ENCODE data around the gene CETN3.

The CETN3 gene

DNA sequence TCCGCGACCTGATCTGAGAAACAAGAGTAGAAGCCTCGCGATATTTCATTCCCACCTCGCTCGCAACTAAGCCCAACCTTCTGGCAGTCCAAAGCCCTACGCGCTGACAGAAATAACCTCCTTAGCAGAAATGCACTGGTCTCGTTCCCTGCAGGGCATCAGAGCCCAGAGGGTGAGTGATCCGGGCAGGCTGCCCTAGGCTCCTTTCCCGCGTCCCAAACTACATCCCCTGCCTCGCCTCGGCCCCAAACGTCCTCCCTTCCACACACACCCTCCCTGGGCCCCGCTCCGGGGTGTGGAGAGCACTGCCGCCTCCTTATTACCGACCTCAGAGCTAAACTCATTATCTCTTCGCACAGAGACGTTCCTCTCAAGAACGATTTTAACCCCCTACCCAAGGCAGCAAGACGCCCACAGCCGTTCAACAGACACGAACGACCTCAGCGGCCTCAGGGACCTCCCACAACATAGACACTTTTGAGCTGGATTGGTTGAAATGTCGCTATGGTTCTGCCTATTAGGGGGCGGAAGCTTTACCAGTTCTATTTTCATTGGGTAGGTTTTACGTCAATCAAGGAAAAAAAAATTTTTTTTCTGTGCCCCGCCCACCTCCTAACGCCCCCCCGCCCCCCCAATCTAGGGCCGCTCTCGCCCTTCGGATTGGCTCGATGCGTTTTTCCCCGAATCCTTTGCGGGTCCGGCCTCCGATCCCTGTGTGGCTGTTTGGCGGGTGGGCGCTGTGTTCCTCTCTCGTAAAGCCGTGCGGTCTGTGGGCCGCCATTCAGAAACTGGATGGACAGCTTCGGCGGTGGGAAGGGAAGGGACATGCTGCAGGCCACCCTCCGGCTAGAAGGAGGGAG is at the start of gene CETN3:
Gene CETN3 (minus strand): TSS at position 439 of the 860 bp plus-strand sequence. CDS start 95 bp downstream, at position 344.
- DNase-seq: peak; percentile 92

DNA sequence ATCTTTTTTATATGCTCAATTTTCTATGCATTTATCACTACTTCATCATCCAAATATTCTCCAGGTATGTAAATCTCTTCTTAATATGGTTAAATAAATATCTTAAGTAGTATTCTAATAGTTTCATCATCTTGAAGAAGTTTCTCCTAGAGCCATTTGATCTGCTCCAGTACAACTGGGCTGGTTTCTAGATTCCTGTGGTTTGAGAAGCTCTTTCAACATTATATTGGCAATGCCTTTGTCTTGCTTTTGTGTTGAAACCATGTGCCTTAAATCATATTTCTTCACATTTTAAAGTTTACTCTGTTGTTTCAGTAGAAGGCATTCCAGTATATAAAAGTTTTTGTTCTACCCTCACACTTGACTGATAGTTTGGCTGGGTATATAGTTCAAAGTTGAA is 37.4 kb upstream of the CETN3 start:
- no peak for DNase-seq

DNA sequence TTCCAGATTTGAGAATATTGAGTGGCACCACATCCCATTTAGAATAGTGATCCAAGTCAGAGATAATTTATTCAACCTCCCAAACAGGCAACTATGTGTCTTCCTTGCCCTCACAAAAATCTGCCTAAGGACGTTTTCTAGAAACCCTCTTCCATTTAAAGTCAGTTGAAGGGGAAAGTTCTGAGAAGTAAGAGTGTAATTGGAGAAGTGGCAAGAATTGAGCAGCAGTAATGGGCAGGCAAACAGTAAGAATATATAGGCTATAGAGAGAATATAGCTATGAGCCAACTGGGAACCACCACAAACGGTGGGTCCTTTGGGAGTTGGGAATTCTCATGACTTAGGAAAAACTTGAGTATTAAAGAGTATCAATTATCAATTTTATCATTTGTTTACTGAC is 31.1 kb upstream of the CETN3 start:
- no peak for DNase-seq

- DNase-seq: no peak
Measured at GRCh38 chr5:90438100-90438499, 28.5 kb upstream of the CETN3 start.

DNA sequence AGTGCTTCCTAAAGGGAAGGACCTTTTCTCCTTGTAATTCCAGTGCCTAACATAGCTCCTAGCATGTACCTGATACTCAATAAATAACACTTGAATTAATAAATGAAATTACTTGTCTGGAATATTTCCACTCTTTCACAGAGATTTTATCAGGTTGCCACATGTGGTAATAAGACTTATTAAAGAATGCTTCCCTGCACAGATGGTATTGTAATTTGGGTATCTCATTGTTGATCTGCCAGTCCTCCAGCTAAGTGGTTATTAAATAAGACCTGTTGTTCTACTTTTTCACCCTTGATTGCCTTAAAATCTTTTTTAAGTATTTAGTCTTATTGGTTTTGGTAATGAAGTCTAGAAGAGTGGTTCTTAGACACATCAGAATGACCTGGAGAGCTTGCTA is 28.1 kb upstream of the CETN3 start:
- DNase-seq: no peak

DNA sequence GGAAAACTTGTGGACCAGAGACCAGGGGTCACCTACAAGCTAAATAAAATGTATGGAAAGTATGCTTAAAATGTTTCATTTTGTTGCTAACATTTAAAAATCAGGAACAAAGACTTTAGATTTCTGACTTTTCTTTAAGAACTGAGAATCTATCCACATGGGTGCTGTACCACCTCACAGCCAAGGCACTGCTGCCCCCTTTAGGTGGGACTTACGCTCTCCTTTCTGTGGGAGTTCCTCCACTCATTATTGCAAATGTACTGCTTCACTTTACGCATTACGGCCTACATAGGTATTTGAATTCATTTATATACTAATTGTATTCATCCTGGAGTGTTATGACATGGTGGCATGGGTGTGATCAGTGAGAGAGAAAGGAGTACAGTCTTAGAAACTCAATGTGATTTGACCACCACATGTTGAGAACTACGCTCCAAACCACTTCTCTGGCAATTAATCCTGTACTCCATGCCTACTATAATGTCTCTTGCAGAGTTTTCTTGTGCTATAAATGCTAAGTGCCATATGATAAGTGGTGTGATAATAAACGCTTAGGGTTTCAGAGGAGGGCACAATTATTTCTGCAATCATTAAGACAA is 24.7 kb upstream of the CETN3 start:
- DNase-seq: peak; percentile 14

DNA sequence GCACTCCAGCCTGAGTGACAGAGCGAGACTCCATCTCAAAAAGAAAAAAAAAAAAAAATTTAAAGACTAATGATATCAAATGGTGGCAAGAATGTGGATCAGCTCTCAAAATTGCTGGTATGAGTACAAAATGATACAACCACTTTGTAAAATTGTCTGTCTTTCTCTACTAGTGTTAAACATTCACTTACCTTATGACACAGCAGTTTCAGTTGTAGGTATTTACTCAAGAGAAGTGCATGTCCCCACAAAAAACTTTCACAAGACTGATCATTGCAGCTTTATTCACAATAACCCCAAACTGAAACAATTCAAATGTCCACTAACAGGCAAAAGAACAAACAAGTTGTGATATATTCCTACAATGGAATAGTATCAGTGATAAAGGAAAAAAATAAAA is 14.7 kb upstream of the CETN3 start:
- DNase-seq: no peak

DNA sequence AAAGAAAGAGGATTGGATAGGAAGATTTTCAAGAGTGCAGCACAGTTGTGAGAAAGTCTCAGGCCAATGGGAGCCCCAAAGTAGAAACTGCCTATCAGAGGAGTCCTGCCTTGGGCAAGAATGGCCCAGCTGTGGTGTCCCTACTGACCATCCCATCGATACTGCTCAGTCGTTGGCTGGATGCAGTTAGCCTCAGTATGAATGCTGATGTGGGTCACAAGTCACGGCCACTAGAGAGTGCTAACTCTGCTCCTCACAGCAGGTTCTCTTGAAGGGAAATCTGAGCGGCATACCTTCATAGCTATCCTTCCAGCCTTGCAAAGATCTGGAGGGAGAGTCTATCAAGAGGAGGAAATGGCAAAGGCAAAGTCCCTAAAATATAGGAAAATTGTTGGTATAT is 11.6 kb upstream of the CETN3 start:
- DNase-seq: no peak

DNA sequence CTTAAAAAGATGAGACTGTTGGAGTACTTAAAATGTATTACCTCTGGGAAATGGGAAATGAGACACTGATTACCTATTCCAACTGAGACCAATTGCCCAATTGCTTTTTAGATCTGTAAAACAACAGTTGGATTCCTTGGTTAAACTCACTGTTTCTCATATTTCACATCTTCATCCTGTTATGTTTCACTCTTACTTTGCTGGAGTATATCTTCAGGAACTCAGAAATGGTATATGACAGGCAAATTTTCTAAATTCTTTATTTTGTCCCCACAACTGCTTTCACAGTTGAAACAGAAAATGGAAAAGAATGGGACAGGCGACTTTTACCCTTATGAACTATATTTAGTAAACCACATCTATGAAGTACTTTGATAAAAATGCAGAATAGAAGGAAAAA is 8.7 kb upstream of the CETN3 start:
- DNase-seq: no peak

- no peak for DNase-seq
Measured at GRCh38 chr5:90410178-90410762, 714 bp upstream of the CETN3 start.

DNA sequence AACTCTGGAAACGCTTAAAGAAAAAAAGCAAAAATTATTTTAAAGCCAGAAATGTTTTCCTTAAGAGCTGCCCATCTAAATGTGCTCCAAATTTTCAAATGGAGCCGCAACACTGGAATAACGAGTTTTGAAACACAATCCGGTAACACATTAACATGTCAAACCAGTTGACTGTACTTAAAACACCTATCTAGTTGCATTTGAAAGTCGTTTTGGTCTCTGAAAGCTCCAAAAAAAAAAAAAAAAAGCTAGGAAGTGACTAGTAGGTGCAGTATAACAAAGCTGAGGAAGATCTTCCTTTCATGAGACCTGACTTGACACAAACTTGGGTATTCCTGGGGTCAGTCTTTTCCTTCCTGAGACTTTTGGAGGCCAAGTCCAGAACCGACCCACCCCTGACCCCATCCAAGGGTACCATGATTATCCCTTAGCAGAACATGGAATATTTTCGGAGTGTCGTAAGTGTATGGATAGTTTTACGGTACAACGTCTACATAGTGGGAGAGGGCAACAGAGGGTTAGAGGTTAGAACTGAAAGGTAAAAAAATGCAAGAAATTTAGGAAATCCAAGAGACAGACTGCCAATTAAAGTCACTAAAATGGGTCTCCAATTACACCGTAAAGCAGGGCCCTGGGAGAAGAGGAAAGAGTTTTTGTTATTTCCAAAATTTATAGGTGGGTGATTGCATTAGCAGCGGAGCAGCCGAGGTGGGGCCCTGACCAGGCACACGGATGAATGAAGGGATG is 812 bp downstream of the CETN3 start:
- DNase-seq: no peak

GRCh38 chr5:90406466-90406865 is 3.1 kb downstream of the CETN3 start:
- no peak for DNase-seq

- DNase-seq: no peak
Measured at GRCh38 chr5:90402521-90403255, 6.9 kb downstream of the CETN3 start.

DNA sequence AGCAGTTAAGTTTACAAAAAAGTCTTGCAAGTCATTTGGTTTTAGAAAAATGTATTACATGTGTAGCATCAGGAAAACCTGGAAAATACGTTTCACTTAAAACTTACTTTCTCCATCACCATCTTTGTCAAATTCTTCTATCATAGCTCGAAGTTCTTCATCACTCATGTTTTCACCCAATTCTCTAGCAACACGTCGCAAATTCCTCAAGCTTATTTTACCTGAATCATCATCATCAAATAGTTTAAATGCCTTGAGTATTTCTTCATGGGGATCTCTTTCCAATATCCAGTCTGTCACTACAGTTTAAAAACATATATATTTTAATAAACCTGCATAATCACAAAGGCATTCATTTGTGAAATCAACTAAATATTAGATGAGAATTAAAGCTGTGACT is 10.3 kb downstream of the CETN3 start:
- no peak for DNase-seq

- no peak for DNase-seq
Measured at GRCh38 chr5:90398726-90399125, 10.8 kb downstream of the CETN3 start.

DNA sequence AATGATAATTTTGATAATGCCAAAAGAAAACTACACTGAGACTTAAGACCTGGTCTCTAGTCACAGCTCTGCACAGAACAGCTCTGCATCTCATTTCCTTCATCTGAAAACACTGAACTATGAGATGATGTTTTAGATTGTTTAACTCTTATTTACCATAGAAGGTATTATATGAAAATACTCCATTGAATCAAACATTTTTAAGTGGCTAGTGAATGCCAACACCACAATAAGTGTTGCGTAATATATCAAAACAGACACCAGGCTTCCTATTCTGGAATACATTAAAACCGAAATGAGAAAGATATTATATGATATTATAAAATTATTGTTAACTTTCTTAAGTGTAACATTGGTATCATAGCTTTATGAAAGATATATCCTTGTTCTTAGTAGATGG is 14.6 kb downstream of the CETN3 start:
- no peak for DNase-seq

DNA sequence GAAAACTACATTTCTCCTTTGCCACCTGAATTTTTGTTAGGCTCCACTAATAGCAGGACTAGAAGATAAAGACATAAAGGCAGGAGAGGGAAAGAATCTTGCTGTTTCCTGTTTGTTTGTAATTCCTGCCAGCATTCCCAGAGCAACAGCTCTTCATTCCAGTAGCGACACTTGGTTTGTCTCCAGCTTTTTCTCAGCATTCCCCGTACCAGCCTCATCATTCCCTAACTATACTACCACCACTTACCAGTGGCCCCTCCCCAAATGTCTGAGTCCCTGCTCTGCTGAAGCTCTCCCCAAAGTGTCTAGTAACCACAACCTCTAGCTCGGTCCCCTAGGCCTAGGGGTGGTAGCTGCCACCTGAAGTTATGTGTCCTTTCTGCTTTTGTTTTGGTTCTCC is 18.6 kb downstream of the CETN3 start:
- no peak for DNase-seq

GRCh38 chr5:90390326-90390725 is 19.2 kb downstream of the CETN3 start:
- no peak for DNase-seq

DNA sequence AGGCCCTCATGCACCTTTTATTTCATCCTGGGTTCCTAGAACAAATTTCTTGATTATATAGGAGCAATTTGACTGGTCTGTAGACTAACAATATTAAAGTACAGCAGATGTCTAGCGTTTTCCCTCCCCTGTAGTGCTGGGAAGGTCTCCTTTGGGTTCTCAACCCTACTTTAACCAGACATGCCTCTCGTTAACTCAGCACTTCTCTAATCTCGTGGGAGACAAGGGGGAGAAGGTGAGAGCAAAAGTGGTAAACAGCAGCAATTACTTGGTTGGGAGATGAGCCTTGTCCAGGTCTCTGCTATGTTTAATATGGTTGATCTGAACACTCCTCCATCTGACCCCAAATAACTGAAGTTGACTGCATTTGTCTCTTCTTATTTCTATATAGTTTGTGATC is 22.0 kb downstream of the CETN3 start:
- DNase-seq: no peak

- DNase-seq: no peak
Measured at GRCh38 chr5:90386099-90386710, 23.4 kb downstream of the CETN3 start.

GRCh38 chr5:90384389-90384788 is 25.2 kb downstream of the CETN3 start:
- no peak for DNase-seq

- DNase-seq: no peak
Measured at GRCh38 chr5:90383903-90384302, 25.7 kb downstream of the CETN3 start.

All from CD4-positive, alpha-beta T cell treated with Interferon gamma for 1 hour (primary cell).